Glomerular endothelial cell (primary cell): ENCODE results near the gene TCEANC2. TPM values are rescaled to one million over a fixed set of nuclear protein-coding genes. Genes with fewer than 3 reads are reported as not detected.
"Not testable (repeated sequence)": the region's sequence is repeated elsewhere in the genome, so short reads cannot be mapped to it uniquely, and the experiment has no call there.

Source experiments
- DNase-seq: peaks from one replicate; pipeline ENCODE4 v3.0.0-alpha.2; 2011; ENCODE audit warnings: low read depth, low spot score; ENCODE audit errors: extremely low read depth
- total RNA-seq: library from RNA; depleted of rRNA; stranded (reverse); fragments of >200 nt; gene quantifications from 2 replicates; pipeline ENCODE4 v1.2.3, GENCODE V29; 2015

Gene TCEANC2
- total RNA-seq, 1 donor from 2014 or later: 3.7 TPM

GRCh38 chr1:54024811-54025210 is 28.6 kb upstream of the TCEANC2 start:
- not testable (repeated sequence) for DNase-seq

- DNase-seq: no peak
These were observed 25.6 kb upstream of the TCEANC2 start for GRCh38 chr1:54027848-54028247.

GRCh38 chr1:54028306-54029251 is 24.8 kb upstream of the TCEANC2 start:
- DNase-seq: no peak

GRCh38 chr1:54037476-54037875 is 15.9 kb upstream of the TCEANC2 start:
- no peak for DNase-seq

- no peak for DNase-seq
These were observed 11.6 kb upstream of the TCEANC2 start for GRCh38 chr1:54041806-54042205.

- no peak for DNase-seq
These were observed 7.9 kb upstream of the TCEANC2 start for GRCh38 chr1:54045496-54045895.

- DNase-seq: no peak
These were observed 6.6 kb upstream of the TCEANC2 start for GRCh38 chr1:54046671-54047383.

GRCh38 chr1:54047384-54048305 is 5.8 kb upstream of the TCEANC2 start:
- no peak for DNase-seq

- DNase-seq: not testable (repeated sequence)
These were observed 3.0 kb upstream of the TCEANC2 start for GRCh38 chr1:54050435-54050834.

GRCh38 chr1:54051933-54052430 is 1.4 kb upstream of the TCEANC2 start:
- DNase-seq: no peak

- no peak for DNase-seq
These were observed 926 bp upstream of the TCEANC2 start for GRCh38 chr1:54052431-54052933.

- no peak for DNase-seq
These were observed 483 bp downstream of the TCEANC2 start for GRCh38 chr1:54053745-54054437.

- DNase-seq: no peak
These were observed 986 bp downstream of the TCEANC2 start for GRCh38 chr1:54054438-54054749.

- DNase-seq: no peak
These were observed 10.9 kb downstream of the TCEANC2 start for GRCh38 chr1:54064299-54064698.

GRCh38 chr1:54069791-54070170 is 16.4 kb downstream of the TCEANC2 start:
- DNase-seq: no peak

- DNase-seq: no peak
These were observed 16.9 kb downstream of the TCEANC2 start for GRCh38 chr1:54070171-54070837.

GRCh38 chr1:54077359-54077758 is 24.0 kb downstream of the TCEANC2 start:
- no peak for DNase-seq

- no peak for DNase-seq
These were observed 27.2 kb downstream of the TCEANC2 start for GRCh38 chr1:54080598-54081049.
